HG03439 (cell line): ENCODE data around the gene NBEAL2.

Source experiments
- ATAC-seq: cut with Tn5 transposase; IDR thresholded peaks from one replicate; pipeline ENCODE4 v1.9.1; 2021; ENCODE audit warnings: mild to moderate bottlenecking, moderate library complexity; ENCODE audit not compliant: unreplicated experiment

Gene NBEAL2, protein sequence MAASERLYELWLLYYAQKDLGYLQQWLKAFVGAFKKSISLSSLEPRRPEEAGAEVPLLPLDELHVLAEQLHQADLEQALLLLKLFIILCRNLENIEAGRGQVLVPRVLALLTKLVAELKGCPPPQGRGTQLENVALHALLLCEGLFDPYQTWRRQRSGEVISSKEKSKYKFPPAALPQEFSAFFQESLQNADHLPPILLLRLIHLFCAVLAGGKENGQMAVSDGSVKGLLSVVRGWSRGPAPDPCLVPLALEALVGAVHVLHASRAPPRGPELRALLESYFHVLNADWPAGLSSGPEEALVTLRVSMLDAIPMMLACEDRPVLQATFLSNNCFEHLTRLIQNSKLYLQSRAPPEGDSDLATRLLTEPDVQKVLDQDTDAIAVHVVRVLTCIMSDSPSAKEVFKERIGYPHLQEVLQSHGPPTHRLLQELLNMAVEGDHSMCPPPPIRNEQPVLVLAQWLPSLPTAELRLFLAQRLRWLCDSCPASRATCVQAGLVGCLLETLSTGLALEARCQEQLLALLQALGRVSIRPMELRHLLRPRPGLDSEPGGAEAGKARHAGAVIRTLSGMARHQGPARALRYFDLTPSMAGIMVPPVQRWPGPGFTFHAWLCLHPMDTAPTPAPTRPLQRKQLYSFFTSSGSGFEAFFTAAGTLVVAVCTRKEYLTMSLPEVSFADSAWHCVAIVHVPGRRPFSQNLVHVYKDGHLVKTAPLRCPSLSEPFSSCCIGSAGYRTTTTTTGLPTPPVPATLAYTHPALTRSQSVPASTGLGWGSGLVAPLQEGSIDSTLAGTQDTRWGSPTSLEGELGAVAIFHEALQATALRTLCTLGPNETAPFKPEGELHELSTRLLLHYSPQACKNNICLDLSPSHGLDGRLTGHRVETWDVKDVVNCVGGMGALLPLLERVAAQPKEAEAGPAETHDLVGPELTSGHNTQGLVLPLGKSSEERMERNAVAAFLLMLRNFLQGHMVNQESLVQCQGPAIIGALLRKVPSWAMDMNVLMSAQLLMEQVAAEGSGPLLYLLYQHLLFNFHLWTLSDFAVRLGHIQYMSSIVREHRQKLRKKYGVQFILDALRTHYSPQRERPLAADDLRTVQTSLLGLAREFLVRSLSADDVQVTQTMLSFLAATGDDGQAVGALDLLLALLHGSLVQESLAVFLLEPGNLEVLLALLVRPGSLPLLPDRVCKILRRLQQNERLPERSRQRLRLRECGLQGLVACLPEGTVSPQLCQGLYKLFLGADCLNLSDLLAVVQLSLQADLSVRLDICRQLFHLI (N-terminal part only)

DNA sequence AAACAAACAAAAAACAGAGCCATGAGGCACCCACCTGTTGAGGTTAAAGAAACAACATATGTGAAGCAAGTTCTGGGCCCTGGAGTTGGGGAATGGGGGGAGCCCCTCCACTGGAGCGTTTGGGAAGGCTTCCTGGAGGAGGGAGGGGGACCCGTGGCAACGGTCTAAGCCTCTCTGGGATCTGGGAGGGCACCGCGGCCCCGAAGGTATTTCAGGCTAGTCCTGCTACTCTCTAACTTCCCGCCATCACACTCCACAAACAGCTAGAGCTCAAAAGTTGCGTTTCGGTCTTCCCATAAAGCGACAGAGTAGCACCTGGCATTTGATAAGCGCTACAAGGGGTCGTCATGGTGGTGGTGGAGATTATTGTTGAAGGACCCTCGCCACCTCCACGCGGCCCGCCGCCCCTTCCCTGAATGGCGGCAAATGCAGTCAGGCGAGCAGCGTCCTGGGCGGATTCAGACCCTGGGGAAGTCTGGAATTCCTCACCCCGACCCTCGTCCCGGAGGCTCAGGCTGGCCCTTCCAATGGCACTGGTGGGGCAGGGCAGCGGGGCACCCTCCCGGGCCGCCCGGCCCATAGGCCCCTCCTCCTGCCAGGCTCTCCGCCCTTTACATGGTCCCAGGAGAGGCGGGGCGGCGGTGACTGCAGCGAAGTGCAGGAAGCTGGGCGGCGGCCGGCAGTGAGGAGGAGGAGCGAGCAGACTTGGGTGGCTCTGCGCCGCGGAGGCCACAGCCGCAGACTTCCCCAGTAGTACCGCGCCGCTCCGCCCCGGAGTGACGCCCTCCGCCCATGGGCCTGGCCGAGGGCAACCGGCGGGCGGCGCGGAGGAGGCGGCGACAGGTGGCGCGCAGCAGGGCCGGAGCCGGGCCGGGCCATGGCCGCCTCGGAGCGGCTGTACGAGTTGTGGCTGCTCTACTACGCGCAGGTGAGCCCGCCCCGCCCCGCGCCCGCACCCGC, at the start of gene NBEAL2:
Gene NBEAL2 (plus strand): TSS at position 682 of the 960 bp plus-strand sequence. CDS start 196 bp downstream, at position 878.
- peak; percentile 63 for ATAC-seq

GRCh38 chr3:46930166-46930944, 49.1 kb upstream of the NBEAL2 start:
- ATAC-seq, result no peak

- ATAC-seq, result no peak
Measured at GRCh38 chr3:46930945-46931403, 48.5 kb upstream of the NBEAL2 start.

GRCh38 chr3:46931631-46932331, 47.7 kb upstream of the NBEAL2 start:
- ATAC-seq, result no peak

- no peak for ATAC-seq
Measured at GRCh38 chr3:46932455-46933225, 46.8 kb upstream of the NBEAL2 start.

DNA sequence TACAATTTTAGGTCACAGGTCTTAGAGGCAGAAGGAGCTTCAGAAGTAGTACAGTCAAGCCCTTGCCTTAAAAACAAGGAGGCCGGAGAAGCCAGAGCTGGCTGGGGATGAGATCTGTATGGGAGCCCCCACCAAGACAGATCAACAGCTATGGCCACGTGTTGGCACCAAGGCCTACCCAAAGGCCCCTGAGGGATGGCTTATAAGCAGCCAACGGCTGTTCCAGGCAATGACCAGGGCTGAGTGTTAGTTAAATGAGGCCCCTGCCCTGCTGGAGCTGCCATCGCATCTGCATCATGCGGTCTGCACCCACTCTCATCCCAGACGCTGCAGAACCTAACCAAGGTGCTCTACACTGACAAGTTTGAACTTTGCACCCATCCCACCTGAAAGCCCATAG, 46.2 kb upstream of the NBEAL2 start:
- no peak for ATAC-seq

- ATAC-seq, result no peak
Measured at GRCh38 chr3:46934072-46934471, 45.4 kb upstream of the NBEAL2 start.

DNA sequence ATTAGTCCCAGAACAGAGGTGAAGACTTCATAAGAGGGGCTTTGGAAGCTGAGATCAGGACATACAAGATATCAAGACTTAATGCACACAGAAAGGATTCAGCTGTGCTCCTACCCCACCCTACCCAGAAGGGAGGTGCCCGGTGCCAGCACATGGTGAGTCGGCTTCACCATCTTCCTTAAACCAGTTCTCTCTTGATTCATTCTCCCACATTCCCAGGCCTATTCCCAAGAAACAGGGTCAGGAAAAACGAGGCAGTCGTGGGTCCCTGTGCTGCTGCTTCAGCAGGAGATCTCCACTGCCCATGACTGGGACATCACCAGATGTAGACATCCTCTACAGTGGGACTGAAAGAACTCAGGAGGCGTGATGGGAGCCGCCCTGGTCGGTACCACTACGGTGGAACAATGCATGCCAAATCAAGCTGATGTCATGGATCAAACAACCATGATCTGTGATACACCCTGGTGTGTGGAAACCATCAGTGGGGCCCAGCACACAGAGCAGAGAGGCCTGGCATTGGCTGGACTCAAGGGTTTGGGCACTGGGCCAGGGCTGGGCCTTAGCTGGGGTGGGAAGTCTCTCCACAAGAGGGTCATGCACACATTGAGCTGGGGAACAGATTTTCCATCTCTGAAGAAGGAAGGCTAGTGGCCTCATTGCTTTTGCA, 44.8 kb upstream of the NBEAL2 start:
- ATAC-seq, result no peak

GRCh38 chr3:46935168-46935858, 44.2 kb upstream of the NBEAL2 start:
- no peak for ATAC-seq

- no peak for ATAC-seq
Measured at GRCh38 chr3:46935989-46936558, 43.4 kb upstream of the NBEAL2 start.

DNA sequence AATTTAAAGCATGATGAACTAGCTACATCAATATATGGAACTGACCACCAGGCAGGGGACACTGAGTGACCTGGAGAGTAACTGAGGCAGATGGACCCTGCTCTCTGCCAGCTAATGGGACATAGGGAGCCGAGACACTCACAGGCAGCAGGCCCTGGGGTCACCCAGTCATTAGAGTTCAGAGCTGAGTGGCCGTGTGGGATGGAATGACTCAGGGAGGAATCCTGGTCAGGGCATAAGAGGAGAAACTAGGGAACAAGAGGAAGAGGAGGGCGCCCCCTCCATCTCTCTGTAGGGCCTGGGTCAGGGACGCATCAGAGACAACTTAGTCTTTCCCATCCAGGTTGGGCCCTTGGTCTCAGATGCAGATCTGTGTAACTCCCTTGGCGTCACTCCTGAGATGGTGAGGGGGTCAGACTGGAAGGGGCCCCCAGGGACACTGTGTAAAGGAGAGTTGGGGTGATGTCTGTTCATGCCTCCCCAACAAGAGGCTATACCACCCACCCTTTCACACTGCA, 42.7 kb upstream of the NBEAL2 start:
- ATAC-seq, result no peak

- ATAC-seq, result no peak
Measured at GRCh38 chr3:46938118-46938517, 41.3 kb upstream of the NBEAL2 start.

DNA sequence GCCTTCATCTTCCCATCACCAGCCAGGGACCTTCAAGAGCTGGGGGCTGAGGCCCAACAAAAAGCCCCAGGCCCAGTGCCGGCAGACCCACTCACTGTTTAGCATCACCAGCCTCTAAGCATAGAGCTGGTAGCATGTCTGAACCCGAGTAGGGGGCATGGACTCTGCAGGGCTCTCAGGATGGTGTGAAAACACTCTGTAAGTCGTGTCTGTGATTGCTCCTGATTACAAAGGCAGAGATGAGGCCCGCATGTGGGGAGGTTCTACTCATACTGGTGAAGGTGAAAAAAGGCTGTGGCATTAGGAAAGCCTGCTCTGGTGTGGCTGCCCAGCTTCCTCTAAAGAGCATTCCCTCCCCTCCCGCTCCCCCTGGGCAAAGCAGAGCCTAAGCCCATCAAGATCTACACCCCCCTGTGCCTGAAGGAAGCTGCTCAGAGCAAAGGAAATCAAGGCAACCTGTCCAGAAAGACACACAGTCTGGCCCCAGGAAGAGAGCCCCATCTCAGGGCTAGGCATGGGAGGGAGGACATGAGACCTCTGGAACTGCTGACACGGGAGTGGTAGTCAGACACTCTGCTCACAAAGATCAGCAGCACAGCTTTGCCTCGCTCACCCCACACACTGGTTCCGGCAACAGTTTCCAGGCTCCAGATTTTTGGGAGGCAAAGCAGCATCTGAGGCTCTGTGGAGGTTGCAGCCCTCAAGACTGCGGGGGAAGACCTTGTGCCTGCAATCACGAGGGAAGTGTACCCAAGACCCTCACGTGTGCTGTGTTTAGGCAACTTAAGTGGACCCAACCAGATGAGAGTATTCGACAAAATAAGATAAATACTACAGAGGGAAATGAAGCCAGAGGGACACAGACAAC, 39.7 kb upstream of the NBEAL2 start:
- no peak for ATAC-seq

- no peak for ATAC-seq
Measured at GRCh38 chr3:46942076-46942475, 37.4 kb upstream of the NBEAL2 start.
